ENCODE measurements around the gene PACS1.

PACS1 gene

DNA sequence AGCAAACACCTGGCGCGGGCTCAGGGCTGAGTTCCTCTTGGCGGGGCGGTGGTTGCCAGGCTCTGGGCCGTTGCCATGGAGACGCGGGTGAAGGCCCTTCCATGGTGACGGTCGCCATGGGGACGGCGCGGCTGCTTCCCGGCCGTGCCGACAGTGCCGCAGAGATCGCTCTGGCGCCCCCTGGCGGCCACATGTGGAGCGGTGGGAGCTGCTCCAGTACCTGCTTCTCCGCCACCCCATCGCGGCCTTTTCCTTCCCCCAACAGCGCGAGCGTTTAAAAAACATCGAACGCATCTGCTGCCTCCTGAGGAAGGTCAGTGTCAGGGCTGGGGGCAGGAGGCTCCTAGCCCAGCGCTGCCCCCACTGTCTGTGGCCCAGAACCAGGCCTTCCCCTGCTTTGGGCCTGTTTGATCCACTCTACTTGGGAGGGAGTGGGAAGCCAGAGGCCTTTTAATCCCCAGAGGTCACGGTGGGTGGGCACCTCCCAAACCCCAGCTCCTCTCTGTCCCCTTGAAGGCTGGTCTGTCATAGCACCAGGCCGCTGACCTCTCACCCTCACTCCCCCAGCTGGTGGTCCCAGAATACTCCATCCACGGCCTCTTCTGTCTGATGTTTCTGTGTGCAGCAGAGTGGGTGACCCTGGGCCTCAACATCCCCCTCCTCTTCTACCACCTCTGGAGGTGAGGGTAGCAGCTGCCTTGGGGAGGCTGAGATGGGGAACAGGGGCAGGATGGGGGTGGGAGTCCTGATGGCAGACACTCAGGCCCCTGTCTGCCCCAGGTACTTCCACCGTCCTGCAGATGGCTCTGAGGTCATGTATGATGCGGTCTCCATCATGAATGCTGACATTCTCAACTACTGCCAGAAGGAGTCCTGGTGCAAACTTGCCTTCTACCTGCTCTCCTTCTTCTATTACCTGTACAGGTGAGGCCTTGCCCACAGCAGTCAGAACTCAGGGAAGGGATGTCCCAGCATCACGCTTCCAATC, 212.7 kb downstream of the PACS1 start:
- in situ Hi-C loops (cut with MboI; ENCODE audit: low sequenced_read_pairs): no loop called here

- in situ Hi-C loops (cut with MboI; ENCODE audit: low sequenced_read_pairs): no loop called here
These were observed 213.5 kb downstream of the PACS1 start for GRCh38 chr11:66283461-66284105.

DNA sequence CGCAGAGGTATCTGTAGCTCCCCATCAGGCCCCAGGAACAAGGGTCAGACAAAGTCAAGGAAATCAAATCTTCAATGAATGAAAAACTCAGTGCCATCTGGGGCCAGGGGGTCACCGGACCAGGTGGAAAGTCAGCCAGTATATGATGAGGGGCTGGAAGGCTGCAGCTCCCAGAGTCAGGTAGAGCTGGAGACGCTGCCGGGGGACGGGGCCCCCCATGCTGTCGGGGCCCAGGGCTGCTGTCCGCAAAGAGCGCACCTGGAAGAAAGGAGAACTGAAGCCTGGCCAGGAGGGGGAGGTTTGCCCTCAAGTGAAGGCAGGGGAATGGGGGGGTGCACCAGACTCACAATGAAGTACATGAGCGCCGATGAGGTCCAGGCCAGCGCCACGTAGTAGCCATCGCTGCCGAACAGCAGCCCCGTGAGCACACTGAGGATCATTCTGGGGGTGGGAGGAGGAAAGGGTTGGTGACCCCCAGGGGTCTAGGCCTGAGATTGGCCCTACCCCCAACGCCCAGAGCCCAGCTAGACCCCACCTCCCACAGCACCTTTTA, 214.5 kb downstream of the PACS1 start:
- in situ Hi-C loops (cut with MboI; ENCODE audit: low sequenced_read_pairs): no loop called here

- in situ Hi-C loops (cut with MboI; ENCODE audit: low sequenced_read_pairs): no loop called here
These were observed 215.3 kb downstream of the PACS1 start for GRCh38 chr11:66285250-66285947.

- in situ Hi-C loops (cut with MboI; ENCODE audit: low sequenced_read_pairs): no loop called here
These were observed 216.6 kb downstream of the PACS1 start for GRCh38 chr11:66286699-66287098.

GRCh38 chr11:66287211-66287888, 217.3 kb downstream of the PACS1 start:
- in situ Hi-C loops (cut with MboI; ENCODE audit: low sequenced_read_pairs): no loop called here

GRCh38 chr11:66287889-66288670, 218.0 kb downstream of the PACS1 start:
- in situ Hi-C loops (cut with MboI; ENCODE audit: low sequenced_read_pairs): no loop called here

DNA sequence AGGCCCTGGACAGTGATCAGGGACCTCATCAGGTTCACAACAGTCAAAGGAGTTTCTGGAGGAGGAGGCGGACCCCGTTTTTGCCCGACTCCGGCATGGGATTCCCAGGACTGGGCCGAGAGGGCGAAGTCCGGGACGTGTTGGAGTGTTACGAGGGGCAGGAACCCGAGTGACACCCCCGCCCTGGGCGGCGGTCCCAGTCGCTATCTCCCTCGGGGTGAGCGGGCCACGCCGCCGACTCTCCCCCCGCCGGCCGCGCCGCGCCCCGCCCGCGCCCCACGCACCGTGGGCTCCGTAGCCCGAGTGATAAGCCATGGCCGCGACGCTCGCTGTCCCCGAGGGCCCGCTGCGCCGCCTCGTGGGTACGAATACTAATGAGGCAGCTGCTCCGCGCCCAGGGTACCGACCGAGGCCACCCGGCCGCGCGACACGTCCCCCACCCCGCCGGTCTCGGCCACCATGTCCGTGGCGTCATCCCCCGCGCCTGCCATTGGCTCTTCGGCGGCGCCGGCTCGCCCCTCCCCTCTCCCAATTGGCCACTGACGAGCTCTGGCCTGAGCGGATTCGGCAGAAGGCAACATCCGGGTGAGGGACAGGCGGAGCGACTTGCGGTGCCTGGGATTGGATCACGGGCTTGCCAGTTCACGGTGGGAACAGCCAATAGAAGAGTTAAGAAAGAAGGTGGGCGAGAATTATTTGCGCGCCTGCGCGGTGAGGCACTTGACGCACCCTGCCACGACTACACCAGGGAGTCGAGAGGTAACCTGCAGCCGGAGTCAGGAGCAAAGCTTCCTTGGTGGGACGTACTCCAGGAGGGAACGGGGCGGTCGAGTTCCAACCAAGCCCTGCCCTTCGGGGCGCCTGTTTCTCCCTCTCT, 218.8 kb downstream of the PACS1 start, which contains the start of gene YIF1A:
YIF1A (minus strand) TSS at position 473 of the 877 bp plus-strand sequence; CDS start at position 315, 158 bp downstream.
- in situ Hi-C loops (cut with MboI; ENCODE audit: low sequenced_read_pairs): no loop called here

GRCh38 chr11:66289548-66290329, 219.7 kb downstream of the PACS1 start:
- in situ Hi-C loops (cut with MboI; ENCODE audit: low sequenced_read_pairs): no loop called here

GRCh38 chr11:66290330-66290621, 220.2 kb downstream of the PACS1 start:
- in situ Hi-C loops (cut with MboI; ENCODE audit: low sequenced_read_pairs): no loop called here

GRCh38 chr11:66291303-66291705, 221.2 kb downstream of the PACS1 start:
- in situ Hi-C loops (cut with MboI; ENCODE audit: low sequenced_read_pairs): no loop called here

GRCh38 chr11:66291706-66292542, 221.9 kb downstream of the PACS1 start, which contains the start of gene TMEM151A:
Gene TMEM151A (plus strand): TSS chr11:66291894. CDS start chr11:66292014, 120 bp downstream.
- in situ Hi-C loops (cut with MboI; ENCODE audit: low sequenced_read_pairs): no loop called here

DNA sequence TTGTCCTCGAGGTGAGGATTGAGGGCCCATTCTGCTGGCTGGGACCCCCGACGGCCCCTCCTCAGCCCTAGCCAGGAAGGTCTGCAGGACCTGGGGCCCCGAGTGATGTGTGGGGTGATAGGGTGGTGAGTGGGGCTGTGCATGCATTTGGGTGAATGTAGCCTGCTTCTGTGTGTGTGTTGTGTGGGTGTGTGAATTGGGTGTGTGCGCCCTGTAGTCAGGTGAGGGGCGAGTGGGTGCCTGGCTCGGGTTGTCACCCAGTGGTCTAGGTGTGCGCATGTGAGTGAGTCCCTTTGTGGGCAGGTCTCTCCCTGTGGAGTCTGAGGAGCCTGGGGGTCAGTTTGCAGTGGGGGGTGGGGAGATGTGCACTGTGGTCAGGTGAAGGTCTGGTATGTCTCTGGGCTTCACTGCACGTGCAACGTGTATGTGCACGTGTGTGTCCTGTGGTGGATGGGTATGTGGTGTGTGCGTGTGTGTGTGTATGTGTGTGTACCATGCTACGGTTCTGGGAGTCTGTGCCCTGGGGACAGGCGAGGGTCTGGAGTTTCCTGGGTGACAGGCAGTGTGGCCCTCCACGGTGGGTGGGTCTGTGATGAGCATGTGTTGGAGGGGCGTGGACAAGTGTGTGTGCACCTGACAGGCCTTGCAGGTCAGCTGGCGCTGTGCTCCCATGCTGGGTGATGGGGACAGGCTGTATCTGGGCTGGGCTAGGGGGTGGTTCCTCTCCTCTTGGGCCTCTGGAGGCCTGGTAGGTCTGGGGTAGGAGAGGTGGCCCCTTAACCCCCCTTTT, 222.7 kb downstream of the PACS1 start:
- in situ Hi-C loops (cut with MboI; ENCODE audit: low sequenced_read_pairs): no loop called here

DNA sequence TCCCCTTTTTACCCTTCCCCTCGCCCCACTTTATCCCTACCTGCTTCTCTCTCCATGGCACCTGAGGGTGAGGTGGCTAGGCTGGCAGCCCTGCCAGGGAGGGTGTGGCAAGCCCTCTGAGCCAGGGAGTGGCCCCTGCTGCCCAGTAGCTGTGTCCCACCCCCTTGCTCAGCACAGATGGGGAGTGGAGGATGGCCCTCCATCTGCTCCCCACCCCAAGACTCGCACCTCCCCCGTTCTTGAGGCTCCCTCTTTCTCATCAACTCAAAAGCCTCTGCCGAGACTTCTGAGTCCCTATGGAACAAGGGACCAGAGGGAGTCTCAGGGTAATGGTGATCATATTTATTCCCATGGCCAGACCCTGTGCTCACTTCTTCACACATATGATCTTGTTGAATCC, 223.3 kb downstream of the PACS1 start:
- in situ Hi-C loops (cut with MboI; ENCODE audit: low sequenced_read_pairs): no loop called here

DNA sequence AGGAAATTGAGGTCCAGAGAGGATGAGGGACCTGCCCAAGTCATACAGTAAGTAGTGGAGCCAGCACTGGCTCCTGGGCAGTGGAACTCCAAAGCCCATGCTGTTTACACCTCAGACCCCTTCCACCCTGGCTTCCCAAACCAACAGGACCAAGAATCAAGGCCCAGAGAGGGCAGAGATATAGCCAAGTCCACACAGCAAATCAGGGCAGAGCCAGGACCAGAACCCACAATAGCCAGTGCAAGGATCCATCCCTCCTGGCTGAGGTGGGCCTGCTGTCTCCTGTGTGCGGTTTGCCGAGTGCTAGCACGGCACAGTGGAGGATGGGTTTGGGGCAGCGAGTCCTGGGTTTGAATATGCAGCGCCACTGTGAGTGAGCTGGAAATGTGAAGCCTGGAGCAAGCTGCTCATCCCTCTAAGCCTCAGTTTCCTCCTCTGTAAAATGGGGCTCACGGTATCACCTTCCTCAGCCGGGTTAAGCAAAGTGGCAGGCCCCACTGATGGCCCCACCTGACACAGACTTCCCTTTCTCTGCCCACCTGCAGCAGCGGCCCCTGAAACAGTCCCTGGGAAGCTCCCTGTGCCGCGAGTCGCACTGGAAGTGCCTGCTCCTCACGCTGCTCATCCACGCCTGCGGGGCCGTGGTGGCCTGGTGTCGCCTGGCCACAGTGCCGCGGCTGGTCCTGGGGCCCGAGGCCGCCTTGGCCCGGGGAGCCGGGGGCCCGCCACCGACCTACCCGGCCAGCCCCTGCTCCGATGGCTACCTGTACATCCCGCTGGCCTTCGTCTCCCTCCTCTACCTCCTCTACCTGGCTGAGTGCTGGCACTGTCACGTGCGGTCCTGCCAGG, 223.9 kb downstream of the PACS1 start:
- in situ Hi-C loops (cut with MboI; ENCODE audit: low sequenced_read_pairs): no loop called here
